ENCODE data around the gene ANKRD17. TPM values are rescaled to one million over a fixed set of nuclear protein-coding genes. Genes with fewer than 3 reads are reported as not detected.

The ANKRD17 gene
- polyA plus RNA-seq, 1 of the 3 experiments (the other 2 are of a cell fraction) = 25.6 TPM

DNA sequence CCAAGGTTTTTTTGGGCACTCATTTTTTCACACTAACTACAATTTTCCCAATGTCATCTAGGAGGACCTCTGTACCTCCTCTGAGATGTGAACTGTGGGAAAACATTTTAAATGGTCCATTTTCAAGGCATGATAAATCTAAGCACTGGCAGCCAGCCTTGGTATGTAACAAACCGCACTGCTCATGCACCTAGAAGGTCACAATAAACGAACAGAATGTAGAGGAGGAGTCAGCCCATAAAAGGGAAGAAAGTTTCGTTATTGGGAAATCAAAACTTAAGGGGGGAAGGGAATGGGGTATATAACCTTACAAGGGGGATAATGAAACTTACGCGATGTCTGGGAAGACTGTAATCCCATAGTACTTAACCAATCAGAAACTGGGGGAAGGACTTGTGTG, 205.5 kb downstream of the ANKRD17 start (continued):
- TF ChIP-seq, protein P1, sequence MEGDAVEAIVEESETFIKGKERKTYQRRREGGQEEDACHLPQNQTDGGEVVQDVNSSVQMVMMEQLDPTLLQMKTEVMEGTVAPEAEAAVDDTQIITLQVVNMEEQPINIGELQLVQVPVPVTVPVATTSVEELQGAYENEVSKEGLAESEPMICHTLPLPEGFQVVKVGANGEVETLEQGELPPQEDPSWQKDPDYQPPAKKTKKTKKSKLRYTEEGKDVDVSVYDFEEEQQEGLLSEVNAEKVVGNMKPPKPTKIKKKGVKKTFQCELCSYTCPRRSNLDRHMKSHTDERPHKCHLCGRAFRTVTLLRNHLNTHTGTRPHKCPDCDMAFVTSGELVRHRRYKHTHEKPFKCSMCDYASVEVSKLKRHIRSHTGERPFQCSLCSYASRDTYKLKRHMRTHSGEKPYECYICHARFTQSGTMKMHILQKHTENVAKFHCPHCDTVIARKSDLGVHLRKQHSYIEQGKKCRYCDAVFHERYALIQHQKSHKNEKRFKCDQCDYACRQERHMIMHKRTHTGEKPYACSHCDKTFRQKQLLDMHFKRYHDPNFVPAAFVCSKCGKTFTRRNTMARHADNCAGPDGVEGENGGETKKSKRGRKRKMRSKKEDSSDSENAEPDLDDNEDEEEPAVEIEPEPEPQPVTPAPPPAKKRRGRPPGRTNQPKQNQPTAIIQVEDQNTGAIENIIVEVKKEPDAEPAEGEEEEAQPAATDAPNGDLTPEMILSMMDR (IDR thresholded peaks at IDR 0.05) = no peak
- no peak for TF ChIP-seq YY1 (IDR thresholded peaks at IDR 0.05; ENCODE audit: low read depth)

DNA sequence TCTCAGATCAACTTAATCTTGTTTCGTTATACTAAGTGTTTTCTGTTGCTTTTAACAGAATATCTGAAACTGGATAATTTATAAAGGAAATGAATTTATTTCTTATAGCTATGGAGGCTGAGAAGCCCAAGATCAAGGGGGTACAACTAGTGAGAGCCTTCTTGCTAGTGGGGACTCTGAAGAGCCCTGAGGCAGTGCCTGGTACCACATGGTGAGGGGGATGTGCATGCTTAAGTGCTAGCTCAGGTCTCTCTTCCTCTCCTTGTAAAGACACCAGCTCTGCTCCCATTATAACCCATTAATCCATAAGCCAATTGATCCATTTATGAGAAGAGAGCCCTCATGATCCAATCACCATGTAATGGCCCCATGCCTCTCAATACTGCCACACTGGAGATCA, 207.0 kb downstream of the ANKRD17 start:
- no peak overlapping the region for H3K27ac ChIP-seq (ENCODE audit: low read depth in 2 of 2, low read length in 1 of 2)
- H3K9me3 ChIP-seq = no peaks in the 10 kb centered on the region
- no peaks in the 10 kb centered on the region for H3K27me3 ChIP-seq (ENCODE audit: insufficient read depth)
- H3K9me2 ChIP-seq = no peaks in the 10 kb centered on the region
- ChIA-PET POLR2A (no interaction called here), CTCF (interaction anchor here (1.1 kb wide), 1 partner anchor 755 kb away, joined by 3 read pairs; no protein-coding TSS in a partner anchor)
- DNase-seq = no peak
- 88% methylated on average over 1 of the region's 1 CpG for WGBS (ENCODE audit: low lambda C conversion rate)
- TF ChIP-seq GABPA (IDR thresholded peaks at IDR 0.05; ENCODE audit: low read depth) (no peak), FOSL2 (IDR thresholded peaks at IDR 0.05; ENCODE audit: borderline replicate concordance, low read depth) (no peak), GATA2 (CRISPR knock-in tag; IDR thresholded peaks at IDR 0.05) (no peak)
- TF ChIP-seq, protein P2, sequence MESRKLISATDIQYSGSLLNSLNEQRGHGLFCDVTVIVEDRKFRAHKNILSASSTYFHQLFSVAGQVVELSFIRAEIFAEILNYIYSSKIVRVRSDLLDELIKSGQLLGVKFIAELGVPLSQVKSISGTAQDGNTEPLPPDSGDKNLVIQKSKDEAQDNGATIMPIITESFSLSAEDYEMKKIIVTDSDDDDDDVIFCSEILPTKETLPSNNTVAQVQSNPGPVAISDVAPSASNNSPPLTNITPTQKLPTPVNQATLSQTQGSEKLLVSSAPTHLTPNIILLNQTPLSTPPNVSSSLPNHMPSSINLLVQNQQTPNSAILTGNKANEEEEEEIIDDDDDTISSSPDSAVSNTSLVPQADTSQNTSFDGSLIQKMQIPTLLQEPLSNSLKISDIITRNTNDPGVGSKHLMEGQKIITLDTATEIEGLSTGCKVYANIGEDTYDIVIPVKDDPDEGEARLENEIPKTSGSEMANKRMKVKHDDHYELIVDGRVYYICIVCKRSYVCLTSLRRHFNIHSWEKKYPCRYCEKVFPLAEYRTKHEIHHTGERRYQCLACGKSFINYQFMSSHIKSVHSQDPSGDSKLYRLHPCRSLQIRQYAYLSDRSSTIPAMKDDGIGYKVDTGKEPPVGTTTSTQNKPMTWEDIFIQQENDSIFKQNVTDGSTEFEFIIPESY (IDR thresholded peaks at IDR 0.05; ENCODE audit: borderline replicate concordance, low read depth) = no peak
- TF ChIP-seq, protein P3, sequence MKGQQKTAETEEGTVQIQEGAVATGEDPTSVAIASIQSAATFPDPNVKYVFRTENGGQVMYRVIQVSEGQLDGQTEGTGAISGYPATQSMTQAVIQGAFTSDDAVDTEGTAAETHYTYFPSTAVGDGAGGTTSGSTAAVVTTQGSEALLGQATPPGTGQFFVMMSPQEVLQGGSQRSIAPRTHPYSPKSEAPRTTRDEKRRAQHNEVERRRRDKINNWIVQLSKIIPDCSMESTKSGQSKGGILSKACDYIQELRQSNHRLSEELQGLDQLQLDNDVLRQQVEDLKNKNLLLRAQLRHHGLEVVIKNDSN (IDR thresholded peaks at IDR 0.05; ENCODE audit: borderline replicate concordance, low read depth) = no peak
- H3K79me2 ChIP-seq (ENCODE audit: insufficient read depth) = no peaks in the 10 kb centered on the region
- no peak overlapping the region for H3K4me2 ChIP-seq
- no peak overlapping the region for H3K9ac ChIP-seq
- H3F3A ChIP-seq (replicated peaks; ENCODE audit: insufficient read depth) = peaks cover 5% of the 10 kb centered on the region
- H3K4me1 ChIP-seq (ENCODE audit: control insufficient read depth in 1 of 2, insufficient read depth in 2 of 2, low read depth in 1 of 2, low read length in 1 of 2) = no peaks in the 10 kb centered on the region
- no peak overlapping the region for H3K4me3 ChIP-seq (ENCODE audit: low read depth in 2 of 2, low read length in 1 of 2)
- H2AFZ ChIP-seq (ENCODE audit: low read depth) = no peak overlapping the region
- no peaks in the 10 kb centered on the region for H4K20me1 ChIP-seq (ENCODE audit: insufficient read depth)
- H3K36me3 ChIP-seq (replicated peaks in 1 of 2; ENCODE audit: control insufficient read depth in 1 of 2, insufficient read depth in 2 of 2, low read length in 1 of 2) = peaks cover 21 to 23% of the 10 kb centered on the region in 2 experiments

DNA sequence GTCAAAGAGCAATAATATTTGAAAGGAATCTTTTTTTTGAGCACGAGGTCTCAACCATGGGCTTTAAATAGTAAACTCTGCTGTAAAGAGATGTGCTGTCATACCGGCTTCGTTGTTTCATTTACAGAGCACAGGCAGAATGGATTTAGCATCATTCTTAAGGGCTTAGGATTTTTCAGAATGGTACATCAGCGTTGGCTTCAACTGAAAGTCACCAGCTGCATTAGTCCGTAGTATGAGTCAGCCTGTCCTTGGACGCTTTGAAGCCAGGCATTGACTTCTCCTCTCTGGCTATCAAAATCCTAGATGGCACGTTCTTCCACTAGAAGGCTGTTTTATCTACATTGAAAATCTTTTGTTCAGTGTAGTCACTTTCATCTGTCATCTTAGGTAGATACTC, 212.7 kb downstream of the ANKRD17 start:
- Histone ChIP-seq H4K20me1 (ENCODE audit: insufficient read depth) (no peaks in the 10 kb centered on the region), H3K9me2 (no peaks in the 10 kb centered on the region), H3K9ac (no peak overlapping the region), H3F3A (replicated peaks; ENCODE audit: insufficient read depth) (no peaks in the 10 kb centered on the region), H3K4me3 (ENCODE audit: low read depth in 2 of 2, low read length in 1 of 2) (no peak overlapping the region), H3K4me1 (ENCODE audit: control insufficient read depth in 1 of 2, insufficient read depth in 2 of 2, low read depth in 1 of 2, low read length in 1 of 2) (no peaks in the 10 kb centered on the region), H2AFZ (ENCODE audit: low read depth) (no peak overlapping the region), H3K27ac (ENCODE audit: low read depth in 2 of 2, low read length in 1 of 2) (no peak overlapping the region), H3K9me3 (no peaks in the 10 kb centered on the region), H3K4me2 (no peak overlapping the region), H3K27me3 (ENCODE audit: insufficient read depth) (no peaks in the 10 kb centered on the region), H3K79me2 (ENCODE audit: insufficient read depth) (no peaks in the 10 kb centered on the region), H3K36me3 (replicated peaks in 1 of 2; ENCODE audit: control insufficient read depth in 1 of 2, insufficient read depth in 2 of 2, low read length in 1 of 2) (no peaks in the 10 kb centered on the region)
- DNase-seq = no peak
- WGBS (ENCODE audit: low lambda C conversion rate) = 82% methylated on average over 7 of the region's 7 CpGs
- CTCF ChIA-PET = no interaction called here
- TF ChIP-seq TEAD4 (IDR thresholded peaks at IDR 0.05; ENCODE audit: borderline replicate concordance, insufficient read depth) (no peak), SIN3A (IDR thresholded peaks at IDR 0.05; ENCODE audit: borderline replicate concordance, low read depth, low read length) (no peak), GABPA (IDR thresholded peaks at IDR 0.05; ENCODE audit: low read depth) (no peak), ELF1 (IDR thresholded peaks at IDR 0.05) (no peak)
- POLR2A ChIA-PET = no interaction called here

Measured in SK-N-SH (cell line).